GM18498 (cell line): ENCODE results near the gene EML3.

Experiments used
- ATAC-seq: cut with Tn5 transposase; IDR thresholded peaks from one replicate; pipeline ENCODE4 v1.9.1; 2021; ENCODE audit warnings: mild to moderate bottlenecking, moderate library complexity; ENCODE audit not compliant: unreplicated experiment

Gene EML3

GRCh38 chr11:62553080-62553838 lies 59.3 kb downstream of the EML3 start:
- ATAC-seq: no peak

- no peak for ATAC-seq
Measured at GRCh38 chr11:62552485-62553079, 60.0 kb downstream of the EML3 start.
